Breast epithelium (tissue), 4 donors: ENCODE measurements around the gene METTL24. TPM values are rescaled to one million over a fixed set of nuclear protein-coding genes. Genes with fewer than 3 reads are reported as not detected.

ENCODE experiments used
- DNase-seq, 2 donors: peaks; one replicate each; pipeline ENCODE4 v3.0.0-alpha.2; 2019; ENCODE audit warnings: low spot score in 2 of 2
- H3K27ac ChIP-seq, 2 donors: fragments of 200-600 bp; sonication (generic) in 1 of 2; one replicate each; pipeline ENCODE4 v1.5.1; 2016 to 2019; ENCODE audit warnings: mild to moderate bottlenecking in 1 of 2
- H3K27me3 ChIP-seq, 2 donors: fragments of 200-600 bp; sonication (generic) in 1 of 2; one replicate each; pipeline versions ENCODE4 v1.5.1 to v1.6.0; 2017 to 2019; ENCODE audit warnings: control low read depth in 1 of 2, mild to moderate bottlenecking in 1 of 2
- H3K36me3 ChIP-seq: fragments of 200-600 bp; one replicate; pipeline ENCODE4 v1.5.1; 2019
- H3K4me1 ChIP-seq, 2 donors: fragments of 200-600 bp; sonication (generic); one replicate each; pipeline ENCODE4 v1.5.1; 2016 to 2019; ENCODE audit warnings: control low read depth in 1 of 2
- H3K4me3 ChIP-seq, 3 donors: fragments of 200-600 bp; sonication (generic); 1 replicate in 2 of 3; 2 replicates in 1 of 3; pipeline ENCODE4 v1.5.1; 2016 to 2019; ENCODE audit warnings: mild to moderate bottlenecking in 3 of 3, moderate library complexity in 2 of 3
- H3K9me3 ChIP-seq, 2 donors: fragments of 200-600 bp; sonication (generic) in 1 of 2; one replicate each; pipeline ENCODE4 v1.5.1; 2016 to 2019; ENCODE audit warnings: control low read depth in 1 of 2
- CTCF ChIP-seq, 3 donors: fragments of 450-650 bp; IDR thresholded peaks; one replicate each; pipeline ENCODE4 v1.5.1; 2016 to 2017; ENCODE audit warnings: antibody characterized with exemption in 3 of 3, mild to moderate bottlenecking in 3 of 3, moderate library complexity in 3 of 3
- POLR2A ChIP-seq: fragments of 450-650 bp; IDR thresholded peaks from one replicate; pipeline ENCODE4 v1.6.1; 2016; ENCODE audit warnings: antibody characterized with exemption, mild to moderate bottlenecking, moderate library complexity
- POLR2AphosphoS5 ChIP-seq, 3 donors: sonication (generic); formaldehyde crosslinking; IDR thresholded peaks; one replicate each; pipeline ENCODE4 v1.6.1; 2017; ENCODE audit warnings: antibody characterized with exemption in 3 of 3
- intact Hi-C: fragments of 100-400 bp; cut with DNase I; formaldehyde crosslinking; loops from one replicate; pipeline ENCODE4 v1.15.1; 2023; ENCODE audit warnings: low total_unique reads
- total RNA-seq, 3 donors: library from RNA; depleted of rRNA; stranded (reverse); fragments of >200 nt; gene quantifications; one replicate each; pipeline ENCODE4 v1.1.0, GENCODE V29; 2016

METTL24 gene
- total RNA-seq, 3 donors from 2014 or later: 0.96 to 6.6 (median 3.4) TPM

- Histone ChIP-seq H3K27me3 (no peaks in the 10 kb centered on the region), H3K4me3 (no peak overlapping the region)
- intact Hi-C loops: no loop called here
These were observed 17.7 kb downstream of the METTL24 start for GRCh38 chr6:110340392-110340965.

GRCh38 chr6:110338820-110339470, 19.2 kb downstream of the METTL24 start:
- TF ChIP-seq POLR2AphosphoS5 (IDR thresholded peaks at IDR 0.05): no peak
- no peak for TF ChIP-seq POLR2A
- no peak for TF ChIP-seq CTCF (IDR thresholded peaks at IDR 0.05)

More at GRCh38 chr6:110340392-110340965, 17.7 kb downstream of the METTL24 start:
- TF ChIP-seq POLR2A: no peak
- no peak for TF ChIP-seq CTCF (IDR thresholded peaks at IDR 0.05)
- no peak for TF ChIP-seq POLR2AphosphoS5 (IDR thresholded peaks at IDR 0.05)
- Histone ChIP-seq H3K36me3 (no peaks in the 10 kb centered on the region), H3K9me3 (no peaks in the 10 kb centered on the region), H3K4me1 (no peaks in the 10 kb centered on the region), H3K27ac (no peak overlapping the region)
- DNase-seq: no peak

GRCh38 chr6:110337486-110337885, 20.7 kb downstream of the METTL24 start:
- H3K9me3 ChIP-seq: no peaks in the 10 kb centered on the region
- H3K36me3 ChIP-seq: no peaks in the 10 kb centered on the region
- no peak for DNase-seq
- TF ChIP-seq POLR2A: no peak
- no peak for TF ChIP-seq CTCF (IDR thresholded peaks at IDR 0.05)
- no peak for TF ChIP-seq POLR2AphosphoS5 (IDR thresholded peaks at IDR 0.05)
- H3K4me3 ChIP-seq: no peak overlapping the region
- no peaks in the 10 kb centered on the region for H3K4me1 ChIP-seq
- H3K27ac ChIP-seq: no peak overlapping the region
- intact Hi-C loops: no loop called here
- H3K27me3 ChIP-seq: no peaks in the 10 kb centered on the region

More at GRCh38 chr6:110338820-110339470, 19.2 kb downstream of the METTL24 start:
- intact Hi-C loops: no loop called here
- Histone ChIP-seq H3K27me3 (no peaks in the 10 kb centered on the region), H3K4me3 (no peak overlapping the region), H3K36me3 (no peaks in the 10 kb centered on the region), H3K27ac (no peak overlapping the region), H3K9me3 (no peaks in the 10 kb centered on the region), H3K4me1 (no peaks in the 10 kb centered on the region)
- DNase-seq: no peak

GRCh38 chr6:110334423-110335180, 23.5 kb downstream of the METTL24 start:
- H3K27ac ChIP-seq: no peak overlapping the region
- no peaks in the 10 kb centered on the region for H3K27me3 ChIP-seq
- H3K36me3 ChIP-seq: no peaks in the 10 kb centered on the region
- intact Hi-C loops: no loop called here
- no peak for DNase-seq
- no peak overlapping the region for H3K4me3 ChIP-seq
- no peaks in the 10 kb centered on the region for H3K9me3 ChIP-seq
- no peaks in the 10 kb centered on the region for H3K4me1 ChIP-seq
- TF ChIP-seq POLR2AphosphoS5 (IDR thresholded peaks at IDR 0.05): no peak
- no peak for TF ChIP-seq CTCF (IDR thresholded peaks at IDR 0.05)
- TF ChIP-seq POLR2A: no peak

- Histone ChIP-seq H3K9me3 (no peaks in the 10 kb centered on the region), H3K4me1 (no peaks in the 10 kb centered on the region), H3K27me3 (no peaks in the 10 kb centered on the region), H3K36me3 (no peaks in the 10 kb centered on the region), H3K27ac (no peak overlapping the region), H3K4me3 (no peak overlapping the region)
- intact Hi-C loops: no loop called here
- DNase-seq: no peak
- TF ChIP-seq CTCF (IDR thresholded peaks at IDR 0.05) (no peak), POLR2AphosphoS5 (IDR thresholded peaks at IDR 0.05) (no peak), POLR2A (no peak)
These were observed 25.9 kb downstream of the METTL24 start for GRCh38 chr6:110332281-110332680.
